K562 (cell line): Measurements from ENCODE around the gene PCNX4. TPM values are rescaled to one million over a fixed set of nuclear protein-coding genes. Genes with fewer than 3 reads are reported as not detected.

Experiments used
- ARID1B ChIP-seq: fragments of 450-650 bp; IDR thresholded peaks from 2 replicates; pipeline ENCODE4 v1.6.1; 2016; ENCODE audit warnings: antibody characterized with exemption, mild to moderate bottlenecking, inconsistent platforms
- ESRRA ChIP-seq: fragments of 450-650 bp; IDR thresholded peaks from 2 replicates; pipeline ENCODE4 v1.6.1; 2014; ENCODE audit warnings: low read depth, mild to moderate bottlenecking, moderate library complexity, borderline replicate concordance
- FOXK2 ChIP-seq, 2 experiments: fragments of 450-650 bp; IDR thresholded peaks in 1 of 2; conservative IDR thresholded peaks in 1 of 2; 2 replicates each; pipeline ENCODE4 v1.6.1; 2016; ENCODE audit warnings: low read depth in 2 of 2, mild to moderate bottlenecking in 1 of 2
- HDGF ChIP-seq: fragments of 450-650 bp; IDR thresholded peaks from 2 replicates; pipeline ENCODE4 v1.6.1; 2016
- JUND ChIP-seq, 2 experiments: IDR thresholded peaks; 2 replicates in 1 of 2; 3 replicates in 1 of 2; pipeline ENCODE4 v1.6.1; 2011; ENCODE audit warnings: borderline replicate concordance in 2 of 2, low read depth in 2 of 2, low read length in 2 of 2, improper control_type of control experiment in 1 of 2, missing biosample characterization in 1 of 2, missing genetic modification characterization in 1 of 2, missing genetic modification reagents in 1 of 2
- KDM1A ChIP-seq, 2 experiments: fragments of 450-650 bp; IDR thresholded peaks; 2 replicates each; pipeline ENCODE4 v1.6.1; 2016; ENCODE audit warnings: mild to moderate bottlenecking in 2 of 2
- MXD1 ChIP-seq: fragments of 250-450 bp; sonication (Bioruptor Pico); IDR thresholded peaks from 2 replicates; pipeline ENCODE4 v1.8.0; 2021; ENCODE audit warnings: borderline replicate concordance, mild to moderate bottlenecking, moderate library complexity; ENCODE audit not compliant: poor library complexity, severe bottlenecking
- NFIC ChIP-seq: fragments of 450-650 bp; IDR thresholded peaks from 2 replicates; pipeline ENCODE4 v1.6.1; 2017; ENCODE audit warnings: mild to moderate bottlenecking, inconsistent platforms
- RAD21 ChIP-seq, 2 experiments: fragments of 250-450 bp in 1 of 2; fragments of 450-650 bp in 1 of 2; sonication (Bioruptor Pico) in 1 of 2; formaldehyde crosslinking in 1 of 2; IDR thresholded peaks in 1 of 2; conservative IDR thresholded peaks in 1 of 2; 2 replicates each; pipeline versions ENCODE4 v1.4.0 to v1.8.0; 2020 to 2022; ENCODE audit warnings: mild to moderate bottlenecking in 2 of 2, moderate library complexity in 1 of 2
- RCOR1 ChIP-seq, 2 experiments: IDR thresholded peaks; 2 replicates each; pipeline ENCODE4 v1.6.1; 2012; ENCODE audit warnings: low read depth in 2 of 2, low read length in 2 of 2, borderline replicate concordance in 1 of 2, improper control_type of control experiment in 1 of 2
- SOX6 ChIP-seq: fragments of 450-650 bp; IDR thresholded peaks from 2 replicates; pipeline ENCODE4 v1.6.1; 2014; ENCODE audit warnings: mild to moderate bottlenecking
- TEAD1 ChIP-seq, 2 experiments: fragments of 450-650 bp in 1 of 2; sonication (generic) in 1 of 2; formaldehyde crosslinking; IDR thresholded peaks; 2 replicates each; pipeline versions ENCODE4 v1.4.0 to v1.8.0; 2020 to 2022; ENCODE audit warnings: mild to moderate bottlenecking in 2 of 2, missing genetic modification reagents in 1 of 2
- TEAD2 ChIP-seq: fragments of 450-650 bp; IDR thresholded peaks from 2 replicates; pipeline ENCODE4 v1.6.1; 2016; ENCODE audit warnings: missing genetic modification characterization, control low read depth, missing compliant biosample characterization
- YY1 ChIP-seq, 3 experiments: IDR thresholded peaks; 2 replicates each; pipeline ENCODE4 v1.6.1; 2011; ENCODE audit warnings: low read length in 2 of 3, mild to moderate bottlenecking in 2 of 3, moderate library complexity in 2 of 3, borderline replicate concordance in 1 of 3, control low read depth in 1 of 3, low read depth in 1 of 3; ENCODE audit not compliant: insufficient read depth in 3 of 3, insufficient replicate concordance in 2 of 3, control insufficient read depth in 1 of 3, insufficient read length in 1 of 3; ENCODE audit errors: extremely low read depth in 1 of 3
- ZNF134 ChIP-seq: fragments of 250-450 bp; sonication (Bioruptor Pico); conservative IDR thresholded peaks from 2 replicates; pipeline ENCODE4 v1.4.0; 2020
- ZNF764 ChIP-seq: fragments of 250-450 bp; sonication (Bioruptor Pico); IDR thresholded peaks from 2 replicates; pipeline ENCODE4 v1.4.0; 2020; ENCODE audit warnings: low read depth, mild to moderate bottlenecking, moderate library complexity
- polyA plus RNA-seq, 8 experiments: library from polyadenylated mRNA; depleted of rRNA in 4 of 8; stranded (reverse) in 5 of 8; unstranded in 3 of 8; fragments of >200 nt; fragmentation: Nextera tagmentation in 2 of 8; fragmentation: Illumina TruSeq in 1 of 8; extraction: Ambion mirVana in 2 of 8; extraction: Trizol in 1 of 8; gene quantifications; 2 replicates each; pipeline versions ENCODE4 v1.2.1 to v1.2.3, GENCODE V29; 2011 to 2014; ENCODE audit warnings: inconsistent platforms in 1 of 8, missing spikeins in 1 of 8
- total RNA-seq, 7 experiments: library from RNA; depleted of rRNA in 6 of 7; stranded (reverse); fragments of >200 nt in 6 of 7; fragmentation: Illumina TruSeq in 2 of 7; extraction: Trizol in 2 of 7; gene quantifications; 2 replicates each; pipeline versions ENCODE4 v1.2.1 to v1.2.3, GENCODE V29; 2011 to 2021; ENCODE audit warnings: low replicate concordance in 1 of 7
- TF ChIP-seq, protein P1 (sequence below): IDR thresholded peaks from 2 replicates; pipeline ENCODE4 v1.6.1; 2014; ENCODE audit warnings: antibody characterized with exemption
- TF ChIP-seq, protein P2 (sequence below): sonication (generic); IDR thresholded peaks from 2 replicates; pipeline ENCODE4 v1.6.1; 2016

PCNX4 gene
- total and polyA plus RNA-seq, 9 of the 15 experiments (the other 6 are each of a cell fraction or from before 2014, with no cell fraction given), result 10.0 to 41.2 (median 22.4) TPM

GRCh38 chr14:60094306-60094897 is 2.7 kb downstream of the PCNX4 start (continued):
- TF ChIP-seq NFIC (no peak), JUND (IDR thresholded peaks at IDR 0.05; ENCODE audit: borderline replicate concordance, low read depth, low read length) (peak; percentile 48; the same call in 1 of the 2 replicates), JUND (tag; IDR thresholded peaks at IDR 0.05; ENCODE audit: borderline replicate concordance, low read depth, low read length) (peak; percentile 34; the same call in 1 of the 3 replicates), MXD1 (CRISPR knock-in tag) (no peak), FOXK2 (conservative IDR thresholded peaks at IDR 0.05 in 1 of 2, IDR thresholded peaks at IDR 0.05 in 1 of 2; ENCODE audit: low read depth in 2 of 2) (peak in 1 of 2 experiments; percentile 38; a peak in 1 of 4 replicates), ZNF764 (CRISPR knock-in tag) (no peak), RAD21 (CRISPR knock-in tag; conservative IDR thresholded peaks at IDR 0.05 in 1 of 2, IDR thresholded peaks at IDR 0.05 in 1 of 2) (no peak), ESRRA (peak; percentile 41; the same call in 1 of the 2 replicates), SOX6 (peak; percentile 54), TEAD1 (CRISPR knock-in tag; IDR thresholded peaks at IDR 0.05) (peak; percentile 82 to 99), KDM1A (IDR thresholded peaks at IDR 0.05) (peak in 1 of 2 experiments; percentile 50; a peak in 1 of 4 replicates), YY1 (IDR thresholded peaks at IDR 0.05; ENCODE audit: borderline replicate concordance in 1 of 3, control insufficient read depth in 1 of 3, extremely low read depth in 1 of 3, insufficient read depth in 3 of 3, insufficient read length in 1 of 3, insufficient replicate concordance in 2 of 3, low read depth in 1 of 3, low read length in 2 of 3) (peak in 1 of 3 experiments; percentile 77), ZNF134 (CRISPR knock-in tag) (peak; percentile 72), TEAD2 (peak; percentile 69; the same call in 1 of the 2 replicates), RCOR1 (IDR thresholded peaks at IDR 0.05; ENCODE audit: borderline replicate concordance in 1 of 2, low read depth in 2 of 2, low read length in 2 of 2) (peak in 1 of 2 experiments; percentile 65; a peak in 1 of 4 replicates), HDGF (no peak), ARID1B (peak; percentile 67)
- TF ChIP-seq, protein P1, sequence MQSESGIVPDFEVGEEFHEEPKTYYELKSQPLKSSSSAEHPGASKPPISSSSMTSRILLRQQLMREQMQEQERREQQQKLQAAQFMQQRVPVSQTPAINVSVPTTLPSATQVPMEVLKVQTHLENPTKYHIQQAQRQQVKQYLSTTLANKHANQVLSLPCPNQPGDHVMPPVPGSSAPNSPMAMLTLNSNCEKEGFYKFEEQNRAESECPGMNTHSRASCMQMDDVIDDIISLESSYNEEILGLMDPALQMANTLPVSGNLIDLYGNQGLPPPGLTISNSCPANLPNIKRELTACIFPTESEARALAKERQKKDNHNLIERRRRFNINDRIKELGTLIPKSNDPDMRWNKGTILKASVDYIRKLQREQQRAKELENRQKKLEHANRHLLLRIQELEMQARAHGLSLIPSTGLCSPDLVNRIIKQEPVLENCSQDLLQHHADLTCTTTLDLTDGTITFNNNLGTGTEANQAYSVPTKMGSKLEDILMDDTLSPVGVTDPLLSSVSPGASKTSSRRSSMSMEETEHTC, result 0 out of 2 replicates have a peak, but pooled peaks have one; percentile 24
- TF ChIP-seq, protein P2, sequence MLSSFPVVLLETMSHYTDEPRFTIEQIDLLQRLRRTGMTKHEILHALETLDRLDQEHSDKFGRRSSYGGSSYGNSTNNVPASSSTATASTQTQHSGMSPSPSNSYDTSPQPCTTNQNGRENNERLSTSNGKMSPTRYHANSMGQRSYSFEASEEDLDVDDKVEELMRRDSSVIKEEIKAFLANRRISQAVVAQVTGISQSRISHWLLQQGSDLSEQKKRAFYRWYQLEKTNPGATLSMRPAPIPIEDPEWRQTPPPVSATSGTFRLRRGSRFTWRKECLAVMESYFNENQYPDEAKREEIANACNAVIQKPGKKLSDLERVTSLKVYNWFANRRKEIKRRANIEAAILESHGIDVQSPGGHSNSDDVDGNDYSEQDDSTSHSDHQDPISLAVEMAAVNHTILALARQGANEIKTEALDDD, result 0 out of 2 replicates have a peak, but pooled peaks have one; percentile 38
